HepG2 (cell line): ENCODE measurements around the gene BEAN1. TPM values are rescaled to one million over a fixed set of nuclear protein-coding genes. Genes with fewer than 3 reads are reported as not detected.

Experiments used
- ATAC-seq: fragments of 200-7000 bp; cut with Tn5 transposase; 3 replicates; pipeline ENCODE4 v1.9.1; 2020; ENCODE audit warnings: mild to moderate bottlenecking, moderate library complexity
- BruUV-seq: library from RNA; stranded (reverse); fragments of 400-500 nt; replicated peaks from 2 replicates; lab custom pipeline; 2021; lab: Mats Ljungman, UMichigan
- CTCF ChIA-PET: fragments of 300-600 bp; formaldehyde crosslinking; extraction: SDS; loops from one replicate; lab custom pipeline; 2021; ENCODE audit warnings: low total read pairs, inconsistent platforms, low intra/inter-chr PET ratio; lab: Yijun Ruan, JAX
- POLR2A ChIA-PET: fragments of 350-600 bp; sonication (Branson Sonifier 250); formaldehyde crosslinking; loops from one replicate; lab custom pipeline; 2020; ENCODE audit warnings: antibody characterized with exemption, inconsistent platforms; lab: Yijun Ruan, JAX
- DNase-seq: peaks from one replicate; pipeline ENCODE4 v3.0.0-alpha.2; 2015; ENCODE audit warnings: low spot score
- FAIRE-seq: peaks from 3 replicates; lab custom pipeline; 2011; peaks lifted over from hg19 to GRCh38; lab: Jason Lieb, UNC
- H2AFZ ChIP-seq: one replicate; pipeline ENCODE4 v1.6.1; 2011; ENCODE audit warnings: low read length, inconsistent platforms
- H3K27ac ChIP-seq: fragments of 300-600 bp; 3 replicates; pipeline ENCODE4 v1.8.0; 2011; ENCODE audit warnings: mixed run types, mild to moderate bottlenecking, mixed read lengths, low read length, inconsistent platforms; ENCODE audit not compliant: insufficient read depth; ENCODE audit errors: extremely low read length
- H3K27me3 ChIP-seq, 2 experiments: fragments of 200-600 bp in 1 of 2; 2 replicates in 1 of 2; 3 replicates in 1 of 2; pipeline versions ENCODE4 v1.6.0 to v1.8.0; 2011; ENCODE audit warnings: low read length in 2 of 2, mild to moderate bottlenecking in 2 of 2, moderate library complexity in 2 of 2, inconsistent platforms in 1 of 2; ENCODE audit not compliant: insufficient read depth in 2 of 2, control insufficient read depth in 1 of 2
- H3K36me3 ChIP-seq, 2 experiments: fragments of 200-600 bp in 1 of 2; replicated peaks in 1 of 2; 2 replicates in 1 of 2; 3 replicates in 1 of 2; pipeline versions ENCODE4 v1.5.1 to v1.8.0; 2011; ENCODE audit warnings: low read length in 2 of 2, inconsistent platforms in 1 of 2; ENCODE audit not compliant: insufficient read depth in 2 of 2, control insufficient read depth in 1 of 2
- H3K4me1 ChIP-seq: 2 replicates; pipeline ENCODE4 v1.5.1; 2012; ENCODE audit warnings: low read length, inconsistent platforms; ENCODE audit not compliant: insufficient read depth
- H3K4me2 ChIP-seq: 2 replicates; pipeline ENCODE4 v1.6.0; 2011; ENCODE audit warnings: low read depth, low read length, inconsistent platforms
- H3K4me3 ChIP-seq, 3 experiments: fragments of 200-600 bp in 1 of 3; sonication (generic), shearing (Covaris generic) in 1 of 3; replicated peaks in 1 of 3; 2 replicates each; pipeline ENCODE4 v1.5.1; 2011 to 2016; ENCODE audit warnings: low read length in 3 of 3, inconsistent platforms in 2 of 3, low read depth in 2 of 3, mild to moderate bottlenecking in 2 of 3, control low read depth in 1 of 3, mixed read lengths in 1 of 3; ENCODE audit not compliant: insufficient read depth in 1 of 3
- H3K79me2 ChIP-seq: one replicate; pipeline ENCODE4 v1.6.1; 2011; ENCODE audit warnings: low read length, inconsistent platforms; ENCODE audit not compliant: insufficient read depth
- H3K9ac ChIP-seq: 2 replicates; pipeline ENCODE4 v1.6.0; 2011; ENCODE audit warnings: mild to moderate bottlenecking, low read depth, low read length, inconsistent platforms; ENCODE audit not compliant: insufficient read depth
- H3K9me3 ChIP-seq: 2 replicates; pipeline ENCODE4 v1.5.1; 2012; ENCODE audit warnings: mild to moderate bottlenecking, low read length
- H4K20me1 ChIP-seq: 2 replicates; pipeline ENCODE4 v1.6.0; 2011; ENCODE audit warnings: inconsistent platforms, mild to moderate bottlenecking, low read length, moderate library complexity; ENCODE audit not compliant: insufficient read depth
- ELF4 ChIP-seq: sonication (generic); formaldehyde crosslinking; IDR thresholded peaks from 2 replicates; pipeline ENCODE4 v1.5.0; 2020; ENCODE audit warnings: missing genetic modification reagents, mild to moderate bottlenecking, moderate library complexity, borderline replicate concordance
- KDM1A ChIP-seq: IDR thresholded peaks from 2 replicates; pipeline ENCODE4 v1.6.1; 2016; ENCODE audit warnings: missing compliant biosample characterization
- KLF15 ChIP-seq: sonication (generic); formaldehyde crosslinking; IDR thresholded peaks from 2 replicates; pipeline ENCODE4 v1.8.1; 2023; ENCODE audit warnings: borderline replicate concordance, mild to moderate bottlenecking, inconsistent platforms, missing genetic modification reagents, mixed read lengths
- MIER3 ChIP-seq: IDR thresholded peaks from 2 replicates; pipeline ENCODE4 v1.6.1; 2016; ENCODE audit warnings: missing compliant biosample characterization, borderline replicate concordance
- RCOR2 ChIP-seq: IDR thresholded peaks from 2 replicates; pipeline ENCODE4 v1.6.1; 2016; ENCODE audit warnings: missing biosample characterization, missing genetic modification reagents
- SALL1 ChIP-seq: sonication (generic); formaldehyde crosslinking; IDR thresholded peaks from 2 replicates; pipeline ENCODE4 v1.8.0; 2022; ENCODE audit warnings: mild to moderate bottlenecking, missing genetic modification reagents
- YEATS4 ChIP-seq: sonication (generic); formaldehyde crosslinking; IDR thresholded peaks from 2 replicates; pipeline ENCODE4 v1.4.0; 2020; ENCODE audit warnings: missing genetic modification reagents, borderline replicate concordance
- ZBTB8A ChIP-seq: sonication (generic); formaldehyde crosslinking; IDR thresholded peaks from 2 replicates; pipeline ENCODE4 v1.4.0; 2020; ENCODE audit warnings: mild to moderate bottlenecking, low read depth, missing genetic modification reagents, borderline replicate concordance
- ZFP1 ChIP-seq: IDR thresholded peaks from 2 replicates; pipeline ENCODE4 v1.6.1; 2016
- ZNF260 ChIP-seq: sonication (generic); formaldehyde crosslinking; IDR thresholded peaks from 2 replicates; pipeline ENCODE4 v1.4.0; 2020; ENCODE audit warnings: missing genetic modification reagents, low read depth, mild to moderate bottlenecking, borderline replicate concordance
- WGBS: methylation state at CpG from one replicate; pipeline ENCODE4 v1.1.6; 2017; ENCODE audit warnings: low lambda C conversion rate; 5-methylcytosine and 5-hydroxymethylcytosine counted together
- in situ Hi-C: cut with HindIII; loops from 2 replicates; pipeline ENCODE4 v1.10.0; 2017; ENCODE audit warnings: low pct_unique_long_range_greater_than_20kb; ENCODE audit not compliant: extremely low pct_ligation_motif_present
- intact Hi-C: fragments of 100-400 bp; cut with micrococcal nuclease; formaldehyde crosslinking; loops from one replicate; pipeline ENCODE4 v1.10.0; 2022; ENCODE audit not compliant: unreplicated experiment
- polyA plus RNA-seq, 8 experiments: library from polyadenylated mRNA; depleted of rRNA in 3 of 8; stranded (reverse) in 7 of 8; unstranded in 1 of 8; fragments of >200 nt; fragmentation: Illumina TruSeq in 4 of 8; extraction: Trizol in 4 of 8; gene quantifications; 2 replicates each; pipeline versions ENCODE4 v1.2.1 to v1.2.3, GENCODE V29; 2011 to 2016; ENCODE audit warnings: low read depth in 4 of 8, missing spikeins in 1 of 8, mixed read lengths in 1 of 8; ENCODE audit not compliant: insufficient read depth in 1 of 8
- total RNA-seq, 5 experiments: library from RNA; depleted of rRNA; stranded (reverse); fragments of >200 nt; fragmentation: Illumina TruSeq; extraction: Trizol; gene quantifications; 2 replicates each; pipeline ENCODE4 v1.2.3, GENCODE V29; 2016; ENCODE audit warnings: low read depth in 1 of 5
- TF ChIP-seq, protein P1 (sequence below): sonication (generic); formaldehyde crosslinking; IDR thresholded peaks from 2 replicates; pipeline ENCODE4 v1.4.0; 2020; ENCODE audit warnings: missing genetic modification reagents
- TF ChIP-seq, protein P2 (sequence below): sonication (generic); formaldehyde crosslinking; IDR thresholded peaks from 2 replicates; pipeline ENCODE4 v1.5.0; 2020; ENCODE audit warnings: missing genetic modification reagents, mild to moderate bottlenecking, borderline replicate concordance
- TF ChIP-seq, protein P3 (sequence below): sonication (generic); formaldehyde crosslinking; IDR thresholded peaks from 2 replicates; pipeline ENCODE4 v1.4.0; 2020; ENCODE audit warnings: mild to moderate bottlenecking, low read depth, missing genetic modification reagents

BEAN1 gene
- total and polyA plus RNA-seq, 2 of the 13 experiments (the other 11 are each of a cell fraction or from before 2014, with no cell fraction given), result 0.53 to 1.4 TPM

DNA sequence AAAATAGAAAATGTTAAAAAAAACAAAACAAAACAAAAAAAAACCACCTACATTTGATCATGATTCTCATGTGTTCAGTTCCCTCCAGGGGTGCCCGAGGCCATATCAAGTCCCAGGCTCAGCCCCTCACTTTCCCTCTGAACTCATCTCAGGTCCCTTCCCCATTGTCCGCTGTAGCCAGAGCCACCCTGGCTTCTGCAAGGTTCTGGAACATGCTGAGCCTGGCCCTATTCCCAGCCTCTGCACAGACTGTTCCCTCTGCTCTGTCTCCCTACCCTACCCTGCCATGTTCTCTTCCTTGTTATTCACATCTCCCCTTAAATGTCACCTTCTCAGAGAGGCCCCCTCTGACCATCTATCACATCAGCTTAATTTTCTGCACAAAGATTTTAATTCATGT, 75.9 kb downstream of the BEAN1 start:
- Histone ChIP-seq H3K4me1 (peaks cover 15% of the 10 kb centered on the region), H3K79me2 (no peaks in the 10 kb centered on the region), H3K36me3 (no peaks in the 10 kb centered on the region; a peak in 1 of 5 replicates), H3K27me3 (no peaks in the 10 kb centered on the region), H3K9ac (no peak overlapping the region), H2AFZ (no peak overlapping the region), H3K4me2 (peak overlapping the region; percentile 9; the same call in 1 of the 2 replicates)
- BruUV-seq, result no TSS peak
- in situ Hi-C loops (no loop called here), intact Hi-C loops (no loop called here)
- 85% methylated on average over 2 of the region's 2 CpGs for WGBS
- no peak for ATAC-seq
- DNase-seq, result no peak
- CTCF ChIA-PET, result no interaction called here
- POLR2A ChIA-PET, result interaction anchor here (1.6 kb wide), 1 partner anchor 9 kb away, joined by 6 read pairs; no protein-coding TSS in a partner anchor
- TF ChIP-seq YEATS4, result no peak
- no peak for TF ChIP-seq RCOR2 (CRISPR knock-in tag)
- no peak for TF ChIP-seq ZBTB8A (CRISPR knock-in tag)
- no peak for TF ChIP-seq ELF4 (CRISPR knock-in tag)
- no peak for TF ChIP-seq ZFP1 (CRISPR knock-in tag)
- no peak for TF ChIP-seq MIER3 (CRISPR knock-in tag)
- TF ChIP-seq, protein P1, sequence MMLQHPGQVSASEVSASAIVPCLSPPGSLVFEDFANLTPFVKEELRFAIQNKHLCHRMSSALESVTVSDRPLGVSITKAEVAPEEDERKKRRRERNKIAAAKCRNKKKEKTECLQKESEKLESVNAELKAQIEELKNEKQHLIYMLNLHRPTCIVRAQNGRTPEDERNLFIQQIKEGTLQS, result no peak
- TF ChIP-seq, protein P2, sequence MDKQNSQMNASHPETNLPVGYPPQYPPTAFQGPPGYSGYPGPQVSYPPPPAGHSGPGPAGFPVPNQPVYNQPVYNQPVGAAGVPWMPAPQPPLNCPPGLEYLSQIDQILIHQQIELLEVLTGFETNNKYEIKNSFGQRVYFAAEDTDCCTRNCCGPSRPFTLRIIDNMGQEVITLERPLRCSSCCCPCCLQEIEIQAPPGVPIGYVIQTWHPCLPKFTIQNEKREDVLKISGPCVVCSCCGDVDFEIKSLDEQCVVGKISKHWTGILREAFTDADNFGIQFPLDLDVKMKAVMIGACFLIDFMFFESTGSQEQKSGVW (CRISPR knock-in tag), result no peak
- no peak for TF ChIP-seq ZNF260 (CRISPR knock-in tag)
- no peak for TF ChIP-seq KLF15 (CRISPR knock-in tag)
- TF ChIP-seq KDM1A (CRISPR knock-in tag), result no peak
- TF ChIP-seq, protein P3, sequence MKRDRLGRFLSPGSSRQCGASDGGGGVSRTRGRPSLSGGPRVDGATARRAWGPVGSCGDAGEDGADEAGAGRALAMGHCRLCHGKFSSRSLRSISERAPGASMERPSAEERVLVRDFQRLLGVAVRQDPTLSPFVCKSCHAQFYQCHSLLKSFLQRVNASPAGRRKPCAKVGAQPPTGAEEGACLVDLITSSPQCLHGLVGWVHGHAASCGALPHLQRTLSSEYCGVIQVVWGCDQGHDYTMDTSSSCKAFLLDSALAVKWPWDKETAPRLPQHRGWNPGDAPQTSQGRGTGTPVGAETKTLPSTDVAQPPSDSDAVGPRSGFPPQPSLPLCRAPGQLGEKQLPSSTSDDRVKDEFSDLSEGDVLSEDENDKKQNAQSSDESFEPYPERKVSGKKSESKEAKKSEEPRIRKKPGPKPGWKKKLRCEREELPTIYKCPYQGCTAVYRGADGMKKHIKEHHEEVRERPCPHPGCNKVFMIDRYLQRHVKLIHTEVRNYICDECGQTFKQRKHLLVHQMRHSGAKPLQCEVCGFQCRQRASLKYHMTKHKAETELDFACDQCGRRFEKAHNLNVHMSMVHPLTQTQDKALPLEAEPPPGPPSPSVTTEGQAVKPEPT (CRISPR knock-in tag), result no peak
- no peak for TF ChIP-seq SALL1 (CRISPR knock-in tag)
- TF ChIP-seq, all 625 proteins: peak for 0
- Histone ChIP-seq H3K27ac (no peak overlapping the region), H4K20me1 (no peaks in the 10 kb centered on the region), H3K4me3 (no peak overlapping the region), H3K9me3 (no peaks in the 10 kb centered on the region)
- no peak for FAIRE-seq
